HT-29 (cell line): ENCODE measurements around the gene TRPM3. TPM values are rescaled to one million over a fixed set of nuclear protein-coding genes. Genes with fewer than 3 reads are reported as not detected.
"Not testable (repeated sequence)": the region's sequence is repeated elsewhere in the genome, so short reads cannot be mapped to it uniquely, and the experiment has no call there.

Source experiments
- DNase-seq: peaks from one replicate; pipeline ENCODE4 v3.0.0-alpha.2; 2015; ENCODE audit warnings: low spot score
- total RNA-seq: library from RNA; depleted of rRNA; stranded (reverse); fragments of >200 nt; shearing (Covaris generic); gene quantifications from 2 replicates; pipeline ENCODE4 v1.2.3, GENCODE V29; 2014

Gene TRPM3
- total RNA-seq, 1 experiment from 2014 or later, result not detected

DNA sequence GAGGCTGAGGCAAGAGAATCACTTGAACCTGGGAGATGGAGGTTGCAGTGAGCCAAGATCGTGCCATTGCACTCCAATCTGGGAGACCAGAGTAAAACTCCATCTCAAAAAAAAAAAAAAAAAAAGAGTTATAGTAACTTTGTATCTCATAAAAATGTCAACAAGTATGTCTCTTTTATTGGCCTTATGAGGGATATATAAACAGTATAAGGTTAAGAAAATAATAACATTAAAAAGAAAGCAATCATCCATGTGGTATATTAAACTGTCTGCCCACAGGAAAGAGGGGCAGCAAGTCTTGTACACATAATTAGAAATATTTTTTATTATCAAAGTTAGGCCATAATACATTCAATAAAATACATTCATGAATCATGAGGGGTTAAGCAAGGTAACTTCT, 447.6 kb downstream of the TRPM3 start:
- DNase-seq, result no peak

DNA sequence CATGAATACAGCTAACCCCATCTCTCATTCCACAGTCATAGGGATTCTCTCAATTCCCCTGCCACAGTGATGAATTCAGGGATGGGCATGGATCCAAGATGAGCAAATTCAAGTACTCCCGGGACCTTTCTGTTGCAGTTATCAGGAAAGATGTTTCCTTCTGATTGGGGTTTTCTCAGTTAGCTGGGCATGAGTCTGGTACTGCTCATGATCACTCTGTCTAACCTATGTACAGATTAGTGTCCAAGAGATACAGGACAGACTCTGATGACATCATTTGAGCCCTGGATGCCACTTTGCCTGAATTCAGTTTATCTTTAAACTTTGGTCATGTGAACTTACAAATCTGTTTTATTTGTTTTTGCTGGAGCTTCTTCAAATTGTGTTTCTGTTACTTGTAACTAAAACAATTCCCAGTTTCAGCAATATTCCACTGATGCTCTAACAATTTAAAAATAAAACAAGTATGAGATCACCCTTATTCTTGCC, 449.2 kb downstream of the TRPM3 start:
- no peak for DNase-seq

DNA sequence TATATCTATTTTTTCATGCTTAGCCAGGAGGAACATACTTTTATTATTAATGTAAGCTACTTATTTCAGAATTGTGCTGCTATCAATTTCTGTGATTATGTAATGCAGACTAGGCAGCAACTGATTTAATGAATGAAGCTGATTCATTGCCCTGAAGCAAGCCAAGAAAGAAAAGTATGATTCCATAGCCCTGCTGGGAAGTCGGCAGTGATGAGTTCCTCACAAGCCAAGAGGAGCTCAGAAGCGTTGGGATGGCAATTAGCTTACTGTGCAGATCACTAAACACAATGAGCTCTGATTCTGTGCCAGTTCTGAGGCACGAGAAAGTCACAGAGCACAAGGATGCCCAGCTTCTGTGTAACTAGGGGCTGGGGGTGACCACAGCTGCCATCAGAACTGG, 452.7 kb downstream of the TRPM3 start:
- no peak for DNase-seq

- no peak for DNase-seq
Observed at GRCh38 chr9:70658765-70659164, 462.7 kb downstream of the TRPM3 start.

GRCh38 chr9:70656281-70656680, 465.1 kb downstream of the TRPM3 start:
- no peak for DNase-seq

DNA sequence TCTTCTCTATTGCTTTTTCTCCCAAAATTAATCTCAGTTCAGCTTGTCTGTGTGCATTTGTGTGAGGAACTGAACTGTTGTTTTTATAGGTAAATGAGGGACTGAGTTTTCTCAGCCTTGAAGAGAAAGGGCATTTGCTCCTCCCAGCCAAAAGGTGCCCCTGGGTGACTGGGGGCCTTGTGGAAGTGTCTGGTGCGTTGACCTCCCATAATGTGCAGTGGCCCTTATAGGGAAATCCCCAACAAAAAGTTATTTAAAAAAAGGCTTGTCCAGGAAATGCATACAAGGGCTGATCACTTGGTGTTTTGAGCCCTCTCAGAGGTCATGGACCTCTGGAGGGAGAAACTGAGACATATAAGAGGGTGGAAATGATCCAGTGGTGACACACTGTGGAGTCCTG, 467.3 kb downstream of the TRPM3 start:
- no peak for DNase-seq

- not testable (repeated sequence) for DNase-seq
Observed at GRCh38 chr9:70644627-70645026, 476.8 kb downstream of the TRPM3 start.

DNA sequence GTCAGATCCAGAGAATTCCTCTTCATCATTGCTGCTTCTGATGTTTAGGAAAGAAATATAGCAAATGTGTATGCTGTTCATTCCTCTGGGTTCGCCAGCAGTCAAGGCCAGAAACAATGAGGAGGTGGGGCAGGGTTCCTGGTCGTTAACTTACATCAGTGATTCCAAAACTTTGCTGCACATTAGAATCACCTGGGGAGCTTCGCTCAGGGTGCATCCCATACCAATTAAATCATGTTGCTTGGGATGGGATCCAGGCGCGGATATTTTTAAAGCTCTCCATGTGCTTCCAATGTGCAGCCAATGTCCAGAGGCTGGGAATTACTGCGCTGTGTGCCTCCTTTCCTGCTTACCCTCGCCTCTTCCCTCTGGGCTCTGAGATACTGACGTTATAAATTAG, 479.1 kb downstream of the TRPM3 start:
- no peak for DNase-seq

GRCh38 chr9:70641631-70642030, 479.8 kb downstream of the TRPM3 start:
- no peak for DNase-seq

DNA sequence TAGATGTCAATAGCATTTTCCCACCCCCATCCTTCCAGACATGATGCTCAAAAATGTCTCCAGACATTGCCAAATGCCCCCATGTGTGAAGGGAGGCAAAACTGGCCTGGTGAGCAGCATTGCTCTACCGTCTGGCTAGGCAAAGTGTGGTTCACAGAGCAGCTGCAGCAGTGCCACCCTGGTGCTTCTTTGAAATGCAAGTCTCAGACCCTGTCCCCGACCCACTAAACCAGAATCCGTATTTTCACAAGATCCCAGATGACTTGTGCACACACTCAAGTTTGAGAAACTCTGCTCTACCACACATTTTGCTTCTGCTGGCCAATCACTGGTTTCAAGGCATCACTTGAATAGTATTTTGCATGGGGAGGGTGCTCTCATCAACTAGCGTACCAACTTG, 480.4 kb downstream of the TRPM3 start:
- DNase-seq, result no peak

DNA sequence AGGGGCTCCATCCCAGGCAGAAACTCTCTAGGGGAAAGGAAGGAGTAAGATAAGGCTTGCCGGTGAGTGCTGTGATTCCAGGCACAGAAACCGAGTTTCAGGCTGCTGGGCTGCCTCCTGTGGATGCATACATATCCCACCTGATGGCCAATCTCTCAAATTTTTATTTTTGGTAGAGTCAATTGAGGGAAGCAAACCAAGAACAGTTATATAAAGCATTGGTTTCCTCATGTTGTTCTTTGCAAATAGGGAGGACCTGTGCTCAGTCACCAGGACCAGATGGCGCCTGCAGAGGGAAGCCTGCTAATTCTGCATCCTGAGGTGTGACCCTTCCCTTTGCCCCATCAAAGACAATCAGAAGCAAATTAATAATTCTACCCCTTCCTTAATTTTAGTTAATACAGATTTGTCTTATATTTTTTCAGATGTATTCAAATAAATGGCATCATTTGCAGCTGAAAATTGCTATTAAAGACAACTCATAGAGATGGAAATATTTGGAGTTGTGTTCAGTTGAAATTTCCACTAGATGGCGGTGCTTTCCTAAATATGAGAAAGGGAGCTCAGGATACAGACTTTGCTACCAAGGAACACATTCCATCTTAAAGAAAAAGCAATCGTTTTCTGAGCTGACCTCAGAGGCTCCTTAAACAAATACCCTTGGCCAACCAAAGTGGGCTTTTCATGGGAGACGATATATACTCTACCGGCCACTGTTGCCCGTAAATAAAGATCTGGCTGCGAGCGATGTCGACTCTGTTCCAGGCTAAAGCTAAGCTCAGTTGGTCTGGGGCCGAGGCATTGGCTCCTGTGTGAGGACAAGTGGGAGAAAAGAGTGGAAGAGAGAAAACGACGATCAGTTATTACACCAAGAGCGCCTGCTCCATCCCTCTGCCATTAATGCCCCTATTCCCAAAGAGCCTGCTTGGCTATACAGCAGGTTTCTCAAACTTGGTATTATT, 481.3 kb downstream of the TRPM3 start:
- peak; percentile 74 for DNase-seq

DNA sequence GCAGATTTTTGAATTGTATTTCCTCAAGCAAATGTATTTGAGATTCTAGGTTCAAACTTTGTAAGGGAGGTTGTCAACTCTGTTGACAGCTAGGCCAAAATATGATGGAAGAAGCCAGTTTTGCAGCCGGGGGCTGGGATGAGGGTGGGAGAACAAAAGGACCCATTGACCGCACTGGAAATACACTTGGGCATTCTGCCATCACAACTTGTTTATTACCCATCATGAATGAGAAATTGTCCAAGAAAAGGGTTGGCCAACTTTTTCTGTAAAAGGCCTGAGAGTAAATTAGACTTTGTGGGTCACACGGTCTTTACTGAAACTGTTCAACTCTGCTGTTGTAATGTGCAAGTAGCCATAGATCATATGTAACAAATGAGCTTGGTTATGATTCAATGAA, 485.6 kb downstream of the TRPM3 start:
- no peak for DNase-seq

GRCh38 chr9:70634696-70635095, 486.7 kb downstream of the TRPM3 start:
- no peak for DNase-seq

- no peak for DNase-seq
Observed at GRCh38 chr9:70630971-70631370, 490.4 kb downstream of the TRPM3 start.

DNA sequence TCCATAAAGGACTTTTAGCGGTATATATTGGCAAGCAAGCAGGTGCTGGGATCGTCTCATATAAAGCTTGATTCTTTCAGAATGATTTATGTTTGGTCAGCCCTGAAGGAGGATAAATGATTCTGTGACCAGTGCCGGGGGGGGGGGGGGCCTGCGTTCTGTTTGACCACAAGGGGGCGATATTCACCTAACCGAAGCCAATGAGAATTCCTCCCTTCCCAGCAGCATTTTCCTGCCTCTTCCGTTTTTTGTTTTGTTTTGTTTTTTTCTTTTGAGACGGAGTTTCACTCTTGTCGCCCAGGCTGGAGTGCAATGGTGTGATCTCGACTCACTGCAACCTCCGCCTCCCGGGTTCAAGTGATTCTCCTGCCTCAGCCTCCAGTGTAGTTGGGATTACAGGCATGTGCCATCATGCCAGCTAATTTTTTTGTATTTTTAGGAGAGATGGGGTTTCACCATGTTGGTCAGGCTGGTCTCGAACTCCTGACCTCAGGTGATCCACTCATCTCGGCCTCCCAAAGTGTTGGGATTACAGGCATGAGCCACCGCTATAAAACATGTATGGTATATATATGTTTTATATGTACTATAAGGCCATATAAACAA, 492.2 kb downstream of the TRPM3 start:
- DNase-seq, result peak; percentile 16

DNA sequence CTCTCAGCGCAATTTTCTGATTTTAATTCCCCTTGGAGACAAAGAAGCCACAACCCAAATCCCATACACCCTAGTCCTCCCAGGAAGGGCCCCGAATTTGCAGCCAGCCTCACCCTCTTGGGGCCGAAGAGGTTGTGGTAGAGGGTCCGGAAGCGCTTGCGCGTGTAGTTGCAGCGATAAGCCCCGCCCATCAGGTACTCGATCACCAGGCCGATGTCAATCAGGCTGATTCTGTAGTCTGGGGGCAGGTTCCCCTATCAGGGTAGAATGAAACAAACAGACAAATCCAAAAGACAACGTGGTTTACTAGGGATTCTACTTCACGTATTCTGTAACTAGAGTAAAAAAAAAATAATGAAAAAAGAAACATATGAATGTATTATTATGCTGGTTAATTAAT, 496.3 kb downstream of the TRPM3 start:
- no peak for DNase-seq

DNA sequence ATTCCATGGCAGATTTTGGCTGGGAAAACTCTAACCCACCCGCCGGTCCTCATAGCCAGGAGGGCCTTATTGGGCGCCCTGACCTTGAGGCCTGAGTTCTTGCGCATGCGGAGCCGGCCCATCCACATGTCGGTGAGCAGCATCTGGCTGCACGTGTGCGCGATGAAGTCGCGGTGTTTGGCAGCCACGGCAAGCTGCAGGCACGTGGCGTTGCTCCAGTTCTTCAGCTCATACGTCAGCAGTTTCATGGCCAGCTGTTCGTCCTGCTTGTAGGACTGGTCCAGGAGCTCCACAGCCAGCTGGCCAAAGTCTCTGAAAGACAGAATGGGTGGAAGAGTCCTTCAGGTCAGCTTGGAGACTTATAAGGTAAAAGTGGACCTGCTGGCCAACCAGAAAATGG, 502.6 kb downstream of the TRPM3 start:
- no peak for DNase-seq

- DNase-seq, result no peak
Observed at GRCh38 chr9:70617033-70617828, 504.2 kb downstream of the TRPM3 start.

DNA sequence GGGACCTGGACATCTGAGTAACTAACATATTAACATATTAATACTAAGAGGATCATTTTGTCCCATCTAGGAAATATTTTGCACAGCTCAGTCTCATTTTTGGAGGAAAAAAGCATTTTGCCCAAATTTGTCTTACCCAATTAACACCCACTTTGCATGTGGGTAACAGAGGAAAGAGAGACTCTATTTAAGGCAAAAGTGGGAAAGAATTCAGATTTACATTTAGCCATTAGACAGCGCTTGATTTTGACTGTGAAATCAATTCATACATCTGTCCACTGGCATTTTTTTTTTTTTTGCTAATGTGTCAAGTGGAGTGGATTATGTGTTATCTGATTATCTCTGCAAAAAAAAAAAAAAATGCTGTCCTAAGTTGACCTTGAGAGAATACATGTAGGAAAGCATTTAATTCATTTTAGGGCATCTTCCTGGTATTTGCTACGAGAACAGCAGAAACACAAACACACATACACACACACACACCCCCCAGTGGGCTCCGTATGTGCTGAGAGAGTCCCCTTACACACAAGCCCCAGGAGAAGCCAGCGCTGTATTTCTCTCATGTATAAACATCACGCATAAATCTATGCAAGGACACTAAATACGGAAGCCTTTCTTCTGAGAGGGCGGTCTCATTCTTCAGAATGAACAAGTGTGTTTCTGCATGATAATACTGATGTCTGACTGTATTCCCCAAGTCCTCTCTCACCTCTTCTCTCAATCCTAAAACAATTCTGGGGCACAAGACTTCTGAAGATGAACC, 505.0 kb downstream of the TRPM3 start:
- no peak for DNase-seq

DNA sequence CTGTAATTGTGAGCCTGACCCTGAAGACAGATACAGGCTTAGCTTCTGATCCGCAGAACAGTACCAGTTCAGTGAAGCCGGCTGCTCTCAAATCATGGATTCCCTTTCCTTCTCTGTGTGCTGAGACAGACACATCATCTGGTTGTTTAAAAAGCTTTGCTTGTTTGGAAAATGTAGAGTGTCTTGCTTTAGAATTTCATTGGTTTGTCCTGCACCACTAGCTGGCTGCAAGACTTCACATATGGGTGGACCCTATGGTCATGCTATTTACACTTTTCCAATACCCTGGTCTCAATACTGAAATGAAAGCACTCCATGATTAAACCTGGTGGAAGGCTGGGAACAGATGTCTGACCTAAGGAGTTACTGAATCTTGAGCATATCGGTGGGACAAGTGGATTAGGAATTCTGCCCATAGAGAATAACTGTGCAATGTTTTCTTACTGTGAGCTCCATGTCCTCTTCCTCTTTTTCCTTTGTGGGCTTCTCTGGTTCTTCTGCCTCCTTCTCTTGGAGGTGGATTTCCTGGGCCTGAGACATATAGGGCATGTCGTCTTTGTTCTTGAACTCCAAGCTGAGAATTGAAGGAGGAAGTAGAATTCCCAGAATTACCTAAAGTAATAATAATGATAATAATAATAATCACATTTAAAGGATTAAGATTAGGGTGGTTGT, 505.8 kb downstream of the TRPM3 start:
- no peak for DNase-seq
